Stimulated activated CD4-positive, alpha-beta T cell treated with anti-CD3 and anti-CD28 coated beads, Interleukin-4, amount 100 ng/mL, for 24 hours (primary cell): Measurements from ENCODE around the gene LIMA1.
"Not testable (repeated sequence)": the region's sequence is repeated elsewhere in the genome, so short reads cannot be mapped to it uniquely, and the experiment has no call there.

Experiments
- DNase-seq: peaks from one replicate; pipeline ENCODE4 v3.0.0-alpha.2; 2020

LIMA1 gene

DNA sequence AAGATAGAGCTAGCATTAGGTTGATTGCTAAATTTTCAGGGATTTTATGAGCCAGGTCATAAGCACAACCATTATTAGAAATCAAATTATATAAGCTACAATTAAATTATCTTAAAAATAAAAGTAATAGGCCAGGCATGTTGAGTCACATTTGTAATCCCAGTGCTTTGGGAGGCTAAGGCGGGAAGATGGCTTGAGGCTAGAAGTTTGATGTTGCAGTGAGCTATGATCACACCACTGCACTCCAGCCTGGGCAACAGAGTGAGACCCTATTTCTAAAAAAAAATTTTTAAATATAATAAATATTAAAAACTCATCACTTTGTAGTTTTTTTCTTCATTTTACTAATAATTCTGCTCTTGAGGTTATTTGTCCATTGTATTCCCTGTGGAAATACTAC is 1.9 kb upstream of the LIMA1 start:
- DNase-seq: no peak

DNA sequence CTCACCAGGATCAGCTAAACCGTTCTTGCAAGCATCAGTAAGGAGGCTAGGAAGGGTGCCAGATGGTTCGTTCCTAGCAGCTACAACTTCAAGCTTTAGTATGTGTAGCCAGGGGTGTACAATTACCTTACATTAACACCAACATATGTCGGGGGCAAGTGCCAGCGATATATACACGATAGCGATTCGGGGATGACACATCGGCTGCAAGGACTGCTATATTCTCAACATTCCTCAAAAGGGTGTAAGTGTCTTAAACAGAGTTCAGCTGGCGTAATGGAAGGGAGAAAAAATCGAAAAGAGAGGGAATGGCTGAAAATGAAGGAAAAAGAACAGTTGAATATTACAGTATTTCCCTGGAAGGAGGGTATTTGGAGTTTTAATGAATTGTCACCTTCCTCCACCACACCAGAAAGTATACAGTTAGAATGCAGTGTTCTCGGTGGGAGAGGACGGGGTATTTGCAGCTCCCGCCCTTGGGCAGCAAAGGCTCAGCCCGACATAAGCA is 545 bp downstream of the LIMA1 start:
- DNase-seq: no peak

DNA sequence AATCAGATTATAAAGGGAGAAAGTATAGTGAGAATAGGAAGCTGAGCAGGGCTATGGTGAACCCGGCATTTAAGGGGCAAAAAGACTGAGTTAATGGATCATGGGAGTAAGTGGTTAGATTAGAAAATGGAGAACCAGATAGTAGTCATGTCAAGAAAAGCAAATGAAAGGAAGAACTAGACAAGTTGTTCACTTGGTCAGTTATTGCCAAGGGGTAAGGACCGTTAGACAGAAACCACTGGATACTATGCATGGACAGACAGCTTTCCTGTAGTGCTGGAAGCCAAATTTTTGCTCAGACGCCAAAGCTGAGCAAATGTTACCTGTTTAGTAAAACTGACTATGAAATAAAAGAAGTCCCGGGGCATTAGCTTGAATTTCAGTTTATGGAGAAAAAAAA is 3.8 kb downstream of the LIMA1 start:
- no peak for DNase-seq

DNA sequence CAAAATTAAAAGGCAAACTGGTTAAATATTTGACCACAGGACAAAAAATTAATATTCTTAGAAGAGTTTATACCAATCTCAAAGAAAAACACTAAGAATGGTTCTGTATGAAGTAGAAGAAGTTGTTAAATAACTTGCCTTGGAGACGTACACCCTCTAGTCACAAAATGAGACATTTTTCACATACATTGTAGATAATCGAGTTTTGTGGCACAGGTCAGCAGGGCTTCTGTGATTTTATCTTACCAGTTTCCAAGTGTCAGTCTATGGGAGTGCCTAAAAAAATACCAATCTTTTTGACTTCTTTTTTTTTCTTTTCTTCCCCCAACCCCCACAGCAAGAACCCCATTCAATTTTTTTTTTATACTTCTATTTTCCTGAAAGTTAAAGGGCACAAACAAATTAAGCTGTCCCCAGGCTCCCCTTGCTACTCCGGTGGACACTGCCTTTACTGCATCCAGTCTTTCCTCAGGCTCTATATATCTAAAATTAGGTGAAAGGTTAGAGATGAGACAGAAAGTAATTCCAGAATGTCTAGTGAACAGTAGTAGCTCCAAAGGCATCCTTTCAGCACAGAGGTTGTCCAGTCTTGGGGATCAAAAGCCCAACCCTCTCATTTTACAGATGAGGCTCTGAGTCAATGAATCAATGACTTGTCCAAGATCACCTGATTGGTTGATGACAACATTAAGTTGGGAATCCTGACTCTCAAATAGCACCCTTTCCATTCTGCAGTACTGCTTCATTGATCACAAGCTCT is 6.2 kb downstream of the LIMA1 start:
- no peak for DNase-seq

- DNase-seq: no peak
Measured at GRCh38 chr12:50276068-50276467, 7.3 kb downstream of the LIMA1 start.

GRCh38 chr12:50275556-50275955 is 7.8 kb downstream of the LIMA1 start:
- no peak for DNase-seq

GRCh38 chr12:50275127-50275526 is 8.2 kb downstream of the LIMA1 start:
- not testable (repeated sequence) for DNase-seq

DNA sequence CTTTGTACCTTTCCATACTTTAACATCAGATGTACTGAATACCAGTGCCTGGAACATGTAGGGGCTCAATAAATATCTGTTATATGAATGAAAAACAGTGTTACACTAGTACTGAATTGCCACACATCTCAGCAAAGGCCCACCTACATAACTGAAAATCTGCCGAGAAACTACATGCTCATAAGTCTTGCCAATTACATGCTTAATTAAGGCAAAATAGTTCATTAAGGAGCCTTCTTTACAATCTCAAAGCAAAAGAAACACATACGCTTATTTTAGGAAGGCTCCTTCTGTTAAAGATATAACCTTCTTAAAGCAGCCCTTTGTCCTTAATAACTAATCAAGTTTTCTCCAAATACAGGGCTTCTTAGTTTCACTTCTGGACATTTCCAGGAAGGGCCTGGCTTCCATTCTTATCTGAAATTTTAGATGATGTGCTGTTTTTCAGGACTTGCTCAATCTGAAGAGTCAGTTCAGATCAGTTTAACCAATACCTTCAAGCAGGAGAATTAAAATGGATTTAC is 11.5 kb downstream of the LIMA1 start:
- DNase-seq: no peak

DNA sequence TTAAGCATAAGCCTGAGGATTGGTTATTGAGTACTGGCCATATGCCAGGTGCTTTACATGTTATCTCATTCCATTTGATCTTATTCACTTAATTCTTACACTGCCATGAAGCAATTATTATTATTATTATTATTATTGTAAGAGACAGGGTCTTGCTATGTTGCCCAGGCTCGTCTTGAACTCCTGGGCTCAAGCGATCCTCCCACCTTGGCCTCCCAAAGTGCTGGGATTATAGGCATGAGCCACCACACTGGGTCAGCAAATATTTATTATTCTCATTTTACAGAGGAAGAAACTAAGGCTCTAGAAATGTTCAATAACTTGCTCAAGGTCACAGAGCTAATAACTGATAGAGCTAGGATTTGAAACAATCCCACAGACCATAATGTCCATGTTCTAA is 14.8 kb downstream of the LIMA1 start:
- DNase-seq: no peak

GRCh38 chr12:50265770-50266524 is 17.4 kb downstream of the LIMA1 start:
- no peak for DNase-seq

DNA sequence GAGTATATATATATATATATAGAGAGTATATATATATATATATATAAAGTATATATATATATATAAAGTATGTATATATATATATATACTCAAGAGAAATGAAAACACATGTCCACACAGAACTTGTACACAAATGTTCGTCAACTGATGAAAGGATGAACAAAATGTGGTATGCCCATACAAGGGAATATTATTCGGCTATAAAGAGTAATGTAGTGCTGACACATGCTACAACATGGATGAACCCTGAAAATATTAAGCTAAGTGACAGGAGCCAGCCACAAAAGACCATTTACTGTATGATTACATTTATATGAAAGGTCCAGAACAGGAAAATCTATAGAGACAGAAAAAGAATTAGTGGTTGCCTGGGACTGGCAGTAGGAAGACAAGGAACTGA is 19.5 kb downstream of the LIMA1 start:
- DNase-seq: no peak

DNA sequence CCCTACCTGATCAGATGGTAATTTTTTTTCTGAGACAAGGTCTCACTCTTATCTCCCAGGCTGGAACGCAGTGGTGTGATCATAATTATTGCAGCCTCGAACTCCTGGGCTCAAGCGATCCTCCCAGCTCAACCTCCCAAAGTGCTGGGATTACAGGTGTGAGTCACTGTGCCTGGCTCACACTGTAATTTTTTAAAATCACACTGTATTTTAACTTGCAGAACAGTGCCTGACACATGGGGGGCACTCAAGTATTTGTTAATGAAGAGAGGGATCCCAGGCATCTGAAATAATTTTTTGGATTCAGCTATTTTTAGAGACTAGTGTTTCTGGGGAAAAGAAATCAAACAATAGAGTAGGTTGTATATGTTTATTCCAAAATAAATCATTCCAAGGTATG is 21.7 kb downstream of the LIMA1 start:
- DNase-seq: no peak

DNA sequence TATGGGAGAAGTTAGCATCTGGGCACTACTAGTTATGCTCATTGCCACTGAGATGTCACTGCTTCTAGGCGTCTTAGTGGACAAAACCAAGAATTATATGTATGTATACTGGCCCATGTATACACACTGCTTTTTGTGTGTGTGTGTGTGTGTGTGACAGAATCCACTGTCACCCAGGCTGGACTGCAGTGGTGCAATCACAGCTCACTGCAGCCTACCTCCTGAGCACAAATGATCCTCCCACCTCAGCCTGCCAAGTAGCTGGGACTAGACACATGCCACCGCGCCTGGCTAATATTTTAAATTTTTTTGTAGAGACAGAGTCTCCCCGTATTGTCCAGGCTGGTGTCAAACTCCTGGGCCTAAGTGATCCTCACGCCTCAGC is 25.2 kb downstream of the LIMA1 start:
- no peak for DNase-seq

DNA sequence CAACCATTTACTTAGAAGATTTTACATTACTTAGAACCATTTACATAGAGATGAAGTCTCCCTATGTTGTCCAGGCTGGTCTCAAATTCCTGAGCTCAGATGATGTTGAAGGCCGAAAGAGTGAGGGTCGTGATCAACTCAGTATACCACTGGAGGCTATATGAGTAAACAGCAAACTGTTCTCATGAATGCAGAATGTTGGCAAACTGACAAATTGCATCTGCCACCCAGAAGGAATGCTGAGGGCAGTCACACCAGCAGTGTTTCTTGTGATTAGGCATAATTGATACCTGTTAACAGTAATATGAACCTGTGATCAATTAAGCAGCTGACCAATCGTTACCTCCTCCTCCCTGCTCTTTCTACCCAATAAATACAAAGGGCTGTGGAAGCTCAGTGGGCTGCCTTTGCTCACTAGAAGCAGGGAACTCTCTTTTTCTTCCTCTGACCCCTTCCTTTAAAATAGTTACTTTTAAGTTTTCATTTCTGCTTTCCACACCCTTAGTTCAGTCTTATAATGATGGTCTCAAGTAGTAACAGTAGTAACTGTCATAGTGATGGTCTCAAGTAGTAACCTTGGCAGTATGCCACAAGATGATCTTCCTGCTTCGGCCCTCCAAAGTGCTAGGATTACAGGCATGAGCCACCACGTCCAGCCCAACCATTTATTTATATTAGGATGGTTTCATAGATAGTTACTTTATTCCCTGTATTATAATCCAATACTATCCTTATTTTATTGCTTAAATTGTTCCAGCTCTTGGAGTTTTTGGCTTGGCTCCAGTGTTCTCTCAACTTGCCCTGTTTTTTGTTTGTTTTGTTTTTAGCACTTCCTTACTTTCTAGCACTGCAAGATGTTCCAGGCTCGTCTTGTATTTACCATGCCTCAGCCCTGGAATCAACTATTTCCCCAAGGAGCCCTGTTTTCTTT is 25.8 kb downstream of the LIMA1 start:
- DNase-seq: no peak

GRCh38 chr12:50256761-50257160 is 26.6 kb downstream of the LIMA1 start:
- no peak for DNase-seq

DNA sequence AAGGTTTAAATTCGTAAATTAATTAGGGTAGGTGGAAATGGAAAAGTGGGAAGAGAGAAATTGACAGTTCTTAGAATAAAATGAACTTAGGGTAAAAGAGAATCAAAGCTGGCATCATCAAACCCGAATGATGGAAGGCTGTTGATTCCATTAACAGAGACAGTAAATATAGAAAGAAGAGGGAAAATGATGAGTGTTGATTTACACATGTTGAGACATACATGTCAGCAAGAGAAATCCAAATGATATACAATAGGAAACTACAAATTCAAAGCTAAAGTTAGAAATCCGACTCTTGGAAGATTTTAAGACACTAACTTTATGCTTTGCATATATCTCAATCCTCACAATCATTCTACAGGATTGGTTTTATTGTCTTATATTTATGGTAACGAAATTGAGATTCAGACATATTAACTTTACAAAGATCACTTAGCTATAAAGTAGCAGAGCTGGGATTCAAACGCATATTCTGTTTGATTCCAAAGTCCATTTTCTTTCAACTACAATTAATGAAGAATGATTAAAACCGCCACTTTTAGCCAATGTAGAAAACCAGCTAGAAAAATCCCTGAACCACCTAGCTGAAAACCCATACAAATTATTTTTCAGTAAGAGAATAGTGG is 30.2 kb downstream of the LIMA1 start:
- no peak for DNase-seq

GRCh38 chr12:50251619-50252252 is 31.6 kb downstream of the LIMA1 start:
- DNase-seq: no peak

DNA sequence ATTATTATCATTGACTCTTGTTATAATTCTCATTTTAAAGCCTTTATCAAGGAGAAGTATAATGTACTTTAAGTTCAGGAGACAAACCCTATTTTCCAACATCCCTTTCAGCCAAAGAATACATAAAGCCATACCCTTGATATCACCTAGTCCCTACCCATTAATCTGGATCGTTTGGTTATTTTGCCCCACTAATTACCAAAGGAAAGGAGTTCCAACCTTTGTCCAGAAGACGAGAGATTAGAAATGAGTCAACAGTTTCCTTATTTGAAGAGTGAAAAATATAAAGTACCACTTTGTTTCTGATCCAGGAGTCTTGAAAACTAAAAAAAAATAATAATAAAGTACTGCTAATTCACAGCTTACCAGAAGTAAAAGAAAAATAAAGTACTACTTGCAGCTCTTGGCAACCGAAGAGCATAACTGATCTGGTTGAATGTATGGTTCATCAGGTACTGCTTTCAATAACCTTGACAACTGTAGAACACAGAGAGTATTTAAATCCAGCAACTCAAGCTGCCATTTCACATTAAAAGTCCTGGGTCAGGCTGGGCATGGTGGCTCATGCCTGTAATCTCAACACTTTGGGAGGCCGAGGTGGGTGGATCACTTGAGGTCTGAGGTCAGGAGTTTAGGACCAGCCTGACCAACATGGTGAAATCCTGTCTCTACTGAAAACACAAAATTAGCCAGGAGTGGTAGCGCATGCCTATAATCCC is 33.7 kb downstream of the LIMA1 start:
- DNase-seq: no peak

- DNase-seq: no peak
Measured at GRCh38 chr12:50248883-50249282, 34.4 kb downstream of the LIMA1 start.

- no peak for DNase-seq
Measured at GRCh38 chr12:50248411-50248810, 34.9 kb downstream of the LIMA1 start.

DNA sequence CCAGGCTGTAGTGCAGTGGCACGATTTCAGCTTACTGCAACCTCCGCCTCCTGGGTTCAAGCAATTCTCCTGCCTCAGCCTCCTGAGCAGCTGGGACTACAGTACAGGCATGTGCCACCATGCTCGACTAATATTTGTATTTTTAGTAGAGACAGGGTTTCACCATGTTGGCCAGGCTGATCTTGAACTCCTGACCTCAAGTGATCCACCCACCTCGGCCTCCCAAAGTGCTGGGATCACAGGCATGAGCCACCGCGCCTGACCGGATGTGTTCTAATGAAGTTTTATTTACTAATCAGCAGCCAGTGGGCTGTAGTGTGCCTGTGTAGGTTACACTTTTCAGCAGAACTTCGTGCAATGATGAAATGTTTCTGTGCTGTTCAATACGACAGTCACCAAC is 35.7 kb downstream of the LIMA1 start:
- not testable (repeated sequence) for DNase-seq
